HCT116 (cell line): ENCODE measurements around the gene WDR27. TPM values are rescaled to one million over a fixed set of nuclear protein-coding genes. Genes with fewer than 3 reads are reported as not detected.

Experiments
- ATAC-seq: fragments of 200-7000 bp; cut with Tn5 transposase; 2 replicates; pipeline ENCODE4 v1.9.1; 2020; ENCODE audit warnings: mild to moderate bottlenecking, moderate library complexity
- BruUV-seq: library from RNA; stranded (reverse); fragments of 400-500 nt; replicated peaks from 2 replicates; lab custom pipeline; 2021; lab: Mats Ljungman, UMichigan
- CTCF ChIA-PET: fragments of 300-600 bp; sonication (Branson Sonifier 250); formaldehyde crosslinking; loops from one replicate; lab custom pipeline; 2021; ENCODE audit warnings: antibody characterized with exemption; lab: Charles Lee
- POLR2A ChIA-PET: fragments of 300-600, 350-600 bp; sonication (Branson Sonifier 250); formaldehyde crosslinking; loops from one replicate; lab custom pipeline; 2021; ENCODE audit warnings: antibody characterized with exemption; lab: Charles Lee
- RAD21 ChIA-PET, 2 experiments: fragments of 300-600 bp; sonication (Branson Sonifier 250); formaldehyde crosslinking; loops; one replicate each; lab custom pipeline; 2023; ENCODE audit warnings: low total read pairs in 2 of 2; ENCODE audit not compliant: uncharacterized antibody in 2 of 2, unreplicated experiment in 2 of 2, low non-redundant PET in 1 of 2; lab: Charles Lee
- DNase-seq: peaks from one replicate; pipeline ENCODE4 v3.0.0-alpha.2; 2010; ENCODE audit warnings: low read depth, low spot score
- H2AFZ ChIP-seq: fragments of 200-600 bp; shearing (Covaris generic), sonication (generic); 2 replicates; pipeline ENCODE4 v1.6.1; 2017; ENCODE audit warnings: low read depth, mixed run types, mixed read lengths, antibody characterized with exemption, low read length; ENCODE audit not compliant: poor library complexity, severe bottlenecking
- H3K27ac ChIP-seq: 2 replicates; pipeline ENCODE4 v1.5.1; 2012; ENCODE audit warnings: low read depth, low read length
- H3K27me3 ChIP-seq: fragments of 200-600 bp; sonication (generic); 2 replicates; pipeline ENCODE4 v1.6.1; 2016; ENCODE audit warnings: mixed run types, low read length, mixed read lengths; ENCODE audit not compliant: insufficient read depth
- H3K36me3 ChIP-seq, 2 experiments: fragments of 200-500 bp in 1 of 2; fragments of 200-600 bp in 1 of 2; sonication (Bioruptor generic) in 1 of 2; sonication (generic) in 1 of 2; 2 replicates each; pipeline versions ENCODE4 v1.5.1 to v1.6.1; 2014 to 2016; ENCODE audit warnings: low read length in 2 of 2, inconsistent platforms in 1 of 2, mixed read lengths in 1 of 2, mixed run types in 1 of 2; ENCODE audit not compliant: insufficient read depth in 2 of 2, control insufficient read depth in 1 of 2
- H3K4me1 ChIP-seq, 2 experiments: fragments of 200-600 bp in 1 of 2; sonication (generic) in 1 of 2; 2 replicates each; pipeline versions ENCODE4 v1.5.1 to v1.6.1; 2012 to 2017; ENCODE audit warnings: low read length in 2 of 2, inconsistent platforms in 1 of 2, mild to moderate bottlenecking in 1 of 2, mixed read lengths in 1 of 2, mixed run types in 1 of 2, moderate library complexity in 1 of 2; ENCODE audit not compliant: insufficient read depth in 2 of 2, control insufficient read depth in 1 of 2
- H3K4me2 ChIP-seq: fragments of 200-600 bp; sonication (generic); 2 replicates; pipeline ENCODE4 v1.6.1; 2017; ENCODE audit warnings: mixed run types, low read length, mixed read lengths
- H3K4me3 ChIP-seq, 2 experiments: fragments of 200-600 bp in 1 of 2; sonication (generic) in 1 of 2; replicated peaks in 1 of 2; 2 replicates each; pipeline ENCODE4 v1.5.1; 2011 to 2016; ENCODE audit warnings: low read length in 2 of 2, control low read depth in 1 of 2, low read depth in 1 of 2, mild to moderate bottlenecking in 1 of 2, mixed read lengths in 1 of 2, mixed run types in 1 of 2
- H3K79me2 ChIP-seq: fragments of 200-600 bp; sonication (generic); 2 replicates; pipeline ENCODE4 v1.6.1; 2017; ENCODE audit warnings: mild to moderate bottlenecking, mixed run types, low read length, moderate library complexity, mixed read lengths; ENCODE audit not compliant: insufficient read depth
- H3K9ac ChIP-seq: fragments of 200-600 bp; sonication (generic); 2 replicates; pipeline ENCODE4 v1.6.1; 2016; ENCODE audit warnings: low read length, mixed read lengths
- H3K9me2 ChIP-seq: fragments of 200-600 bp; sonication (generic), shearing (Covaris generic); 2 replicates; pipeline ENCODE4 v1.6.1; 2017; ENCODE audit warnings: mixed run types, mild to moderate bottlenecking, moderate library complexity; ENCODE audit not compliant: insufficient read depth
- H3K9me3 ChIP-seq, 2 experiments: fragments of 200-500 bp in 1 of 2; fragments of 200-600 bp in 1 of 2; sonication (Bioruptor generic) in 1 of 2; sonication (generic) in 1 of 2; 2 replicates each; pipeline ENCODE4 v1.6.1; 2014 to 2017; ENCODE audit warnings: low read length in 2 of 2, mixed read lengths in 2 of 2, inconsistent platforms in 1 of 2, low read depth in 1 of 2, mild to moderate bottlenecking in 1 of 2, mixed run types in 1 of 2, moderate library complexity in 1 of 2; ENCODE audit not compliant: control insufficient read depth in 1 of 2, insufficient read depth in 1 of 2
- H4K20me1 ChIP-seq: fragments of 200-600 bp; sonication (generic), shearing (Covaris generic); 2 replicates; pipeline ENCODE4 v1.6.1; 2017; ENCODE audit warnings: mixed run types, mild to moderate bottlenecking, moderate library complexity; ENCODE audit not compliant: insufficient read depth
- ATF3 ChIP-seq: IDR thresholded peaks from 2 replicates; pipeline ENCODE4 v1.6.1; 2012
- CEBPB ChIP-seq: IDR thresholded peaks from 2 replicates; pipeline ENCODE4 v1.6.1; 2012; ENCODE audit warnings: low read depth
- EGR1 ChIP-seq: IDR thresholded peaks from 2 replicates; pipeline ENCODE4 v1.6.1; 2012; ENCODE audit warnings: low read depth
- FOSL1 ChIP-seq: IDR thresholded peaks from 2 replicates; pipeline ENCODE4 v1.6.1; 2012; ENCODE audit warnings: low read depth
- REST ChIP-seq: IDR thresholded peaks from 2 replicates; pipeline ENCODE4 v1.6.1; 2012; ENCODE audit warnings: low read depth
- SIN3A ChIP-seq: IDR thresholded peaks from 2 replicates; pipeline ENCODE4 v1.6.1; 2012; ENCODE audit warnings: low read depth
- SP1 ChIP-seq: IDR thresholded peaks from 2 replicates; pipeline ENCODE4 v1.6.1; 2012; ENCODE audit warnings: low read depth
- SRF ChIP-seq: IDR thresholded peaks from 2 replicates; pipeline ENCODE4 v1.6.1; 2012; ENCODE audit warnings: low read depth
- TCF7L2 ChIP-seq: IDR thresholded peaks from 2 replicates; pipeline ENCODE4 v1.7.0; 2011; ENCODE audit warnings: borderline replicate concordance, inconsistent platforms; ENCODE audit not compliant: insufficient read depth, insufficient read length; ENCODE audit errors: extremely low read depth
- YY1 ChIP-seq: IDR thresholded peaks from 2 replicates; pipeline ENCODE4 v1.6.1; 2011; ENCODE audit warnings: low read length, low read depth, moderate library complexity, mild to moderate bottlenecking; ENCODE audit not compliant: insufficient replicate concordance; ENCODE audit errors: extremely low read depth
- ZBTB33 ChIP-seq: IDR thresholded peaks from 2 replicates; pipeline ENCODE4 v1.6.1; 2011; ENCODE audit warnings: mild to moderate bottlenecking, low read length, moderate library complexity; ENCODE audit not compliant: insufficient replicate concordance; ENCODE audit errors: extremely low read depth
- ZNF274 ChIP-seq: fragments of 200-500 bp; sonication (Bioruptor generic); IDR thresholded peaks from 2 replicates; pipeline ENCODE4 v1.6.1; 2014; ENCODE audit warnings: mild to moderate bottlenecking, low read depth, low read length, inconsistent platforms
- intact Hi-C: fragments of 100-400 bp; cut with micrococcal nuclease; formaldehyde crosslinking; loops from 2 replicates; pipeline ENCODE4 v1.10.0; 2022
- total RNA-seq: library from RNA; stranded (reverse); gene quantifications from one replicate; pipeline ENCODE4 v1.2.1, GENCODE V29; 2021; ENCODE audit not compliant: unreplicated experiment

The WDR27 gene
- total RNA-seq, 1 experiment from 2014 or later, result 60.6 TPM

GRCh38 chr6:169474362-169474761 lies 227.5 kb downstream of the WDR27 start:
- ChIA-PET RAD21 (no interaction called here), CTCF (no interaction called here), POLR2A (no interaction called here)
- BruUV-seq, result no TSS peak
- Histone ChIP-seq H3K27ac (no peak overlapping the region), H3K4me1 (no peaks in the 10 kb centered on the region), H3K9me2 (no peaks in the 10 kb centered on the region), H3K36me3 (no peaks in the 10 kb centered on the region), H3K9me3 (peaks cover 3 to 4% of the 10 kb centered on the region in 2 experiments; a peak in 2 of 4 replicates), H3K9ac (no peak overlapping the region), H3K4me2 (no peak overlapping the region), H3K4me3 (no peak overlapping the region), H4K20me1 (no peaks in the 10 kb centered on the region), H2AFZ (no peak overlapping the region), H3K79me2 (no peaks in the 10 kb centered on the region), H3K27me3 (no peaks in the 10 kb centered on the region)
- intact Hi-C loops, result no loop called here
- TF ChIP-seq REST (no peak), SRF (no peak), FOSL1 (no peak), SIN3A (no peak), EGR1 (no peak), ZNF274 (no peak), SP1 (no peak), CEBPB (no peak), YY1 (no peak), ATF3 (no peak), TCF7L2 (no peak), ZBTB33 (no peak)
- ATAC-seq (no peak), DNase-seq (no peak)
